ENCODE results near the gene ERC1. TPM values are rescaled to one million over a fixed set of nuclear protein-coding genes. Genes with fewer than 3 reads are reported as not detected.

ERC1 gene
- polyA plus RNA-seq, 1 donor from 2014 or later, result 7.1 TPM

DNA sequence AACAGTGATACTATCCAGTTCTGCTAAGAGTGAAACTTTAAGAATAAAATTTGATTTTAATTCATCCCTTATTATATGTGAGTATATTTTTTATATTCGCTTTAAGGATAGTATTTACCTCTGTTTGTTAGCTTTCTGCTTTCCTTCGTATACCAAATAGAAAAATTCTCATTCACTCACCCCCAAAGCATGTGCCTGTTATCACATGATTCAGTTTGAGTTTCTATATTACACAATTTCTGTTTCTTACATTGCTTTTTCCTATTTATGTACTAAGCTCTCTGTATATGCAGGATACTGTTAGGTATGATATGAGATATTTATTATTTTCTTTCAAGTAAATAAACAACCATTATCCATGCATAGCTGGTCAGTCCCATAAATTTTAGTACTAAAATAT lies 328.2 kb downstream of the ERC1 start:
- Histone ChIP-seq H3K9me3 (ENCODE audit: low read length) (no peaks in the 10 kb centered on the region), H3K4me2 (ENCODE audit: low read length) (peak overlapping the region; percentile 36), H2AFZ (ENCODE audit: low read depth, low read length) (no peak overlapping the region), H3K79me2 (replicated peaks; ENCODE audit: insufficient read depth, low read length) (no peaks in the 10 kb centered on the region), H3K36me3 (ENCODE audit: insufficient read depth, low read length) (no peaks in the 10 kb centered on the region), H4K20me1 (ENCODE audit: insufficient read depth) (no peaks in the 10 kb centered on the region), H3K9me2 (ENCODE audit: insufficient read depth, low read length) (no peaks in the 10 kb centered on the region), H3K27ac (ENCODE audit: low read length) (no peak overlapping the region), H3K4me3 (ENCODE audit: low read length) (peak overlapping the region; percentile 47), H3F3A (ENCODE audit: insufficient read depth, low read length, poor library complexity, severe bottlenecking) (no peaks in the 10 kb centered on the region), H3K9ac (ENCODE audit: low read length) (peak overlapping the region; percentile 13), H3K27me3 (ENCODE audit: insufficient read depth, low read depth, low read length) (no peaks in the 10 kb centered on the region)
- TF ChIP-seq REST (IDR thresholded peaks at IDR 0.05; ENCODE audit: borderline replicate concordance), result no peak
- TF ChIP-seq TAF1 (IDR thresholded peaks at IDR 0.05; ENCODE audit: low read depth), result no peak
- TF ChIP-seq MXI1 (conservative IDR thresholded peaks at IDR 0.05; ENCODE audit: poor library complexity, severe bottlenecking), result no peak
- no peak for TF ChIP-seq POLR2AphosphoS5 (IDR thresholded peaks at IDR 0.05)
- TF ChIP-seq CTCF (IDR thresholded peaks at IDR 0.05; ENCODE audit: poor library complexity, severe bottlenecking), result no peak
- TF ChIP-seq SMC3 (conservative IDR thresholded peaks at IDR 0.05; ENCODE audit: poor library complexity), result no peak
- TF ChIP-seq EZH2 (IDR thresholded peaks at IDR 0.05; ENCODE audit: borderline replicate concordance, insufficient read depth, low read length, poor library complexity, severe bottlenecking), result no peak
- no peak for TF ChIP-seq RAD21 (conservative IDR thresholded peaks at IDR 0.05)
- no peak for TF ChIP-seq EP300 (conservative IDR thresholded peaks at IDR 0.05; ENCODE audit: poor library complexity, severe bottlenecking)

DNA sequence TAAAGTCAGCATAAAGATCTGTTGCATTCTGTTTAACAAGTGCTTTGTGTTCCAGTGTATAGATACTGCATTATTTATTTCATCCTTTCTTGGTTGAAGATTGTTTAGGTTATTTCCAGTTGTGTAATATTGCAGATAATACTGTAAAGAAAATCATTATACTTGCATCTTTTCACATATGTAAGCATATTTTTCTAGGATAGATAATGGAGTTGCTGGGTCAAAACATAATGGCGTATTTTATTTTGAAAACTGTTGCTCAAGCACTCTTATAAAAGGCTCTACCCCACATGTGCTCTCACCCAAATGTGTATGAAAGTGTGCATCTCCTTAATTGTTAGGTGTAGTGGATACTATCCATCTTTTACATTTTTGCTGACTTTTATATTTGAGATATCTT lies 329.0 kb downstream of the ERC1 start:
- Histone ChIP-seq H3K9me3 (ENCODE audit: low read length) (no peaks in the 10 kb centered on the region), H3K27me3 (ENCODE audit: insufficient read depth, low read depth, low read length) (no peaks in the 10 kb centered on the region), H3K9ac (ENCODE audit: low read length) (no peak overlapping the region), H4K20me1 (ENCODE audit: insufficient read depth) (no peaks in the 10 kb centered on the region), H2AFZ (ENCODE audit: low read depth, low read length) (no peak overlapping the region), H3K4me2 (ENCODE audit: low read length) (no peak overlapping the region), H3K36me3 (ENCODE audit: insufficient read depth, low read length) (no peaks in the 10 kb centered on the region), H3K9me2 (ENCODE audit: insufficient read depth, low read length) (no peaks in the 10 kb centered on the region), H3K4me3 (ENCODE audit: low read length) (no peak overlapping the region), H3F3A (ENCODE audit: insufficient read depth, low read length, poor library complexity, severe bottlenecking) (no peaks in the 10 kb centered on the region), H3K79me2 (replicated peaks; ENCODE audit: insufficient read depth, low read length) (no peaks in the 10 kb centered on the region), H3K27ac (ENCODE audit: low read length) (no peak overlapping the region)
- TF ChIP-seq SMC3 (conservative IDR thresholded peaks at IDR 0.05; ENCODE audit: poor library complexity) (no peak), CTCF (IDR thresholded peaks at IDR 0.05; ENCODE audit: poor library complexity, severe bottlenecking) (no peak)

Data from neural cell (in vitro differentiated cells).